Measurements from ENCODE around the gene OXCT1.
"Not testable (repeated sequence)": the region's sequence is repeated elsewhere in the genome, so short reads cannot be mapped to it uniquely, and the experiment has no call there.

Gene OXCT1

GRCh38 chr5:41772056-41772455, 98.2 kb downstream of the OXCT1 start:
- DNase-seq: no peak

GRCh38 chr5:41770799-41771198, 99.4 kb downstream of the OXCT1 start:
- no peak for DNase-seq

- DNase-seq: no peak
Measured at GRCh38 chr5:41768692-41769091, 101.5 kb downstream of the OXCT1 start.

- DNase-seq: no peak
Measured at GRCh38 chr5:41764650-41765049, 105.6 kb downstream of the OXCT1 start.

- DNase-seq: no peak
Measured at GRCh38 chr5:41763574-41763973, 106.7 kb downstream of the OXCT1 start.

- DNase-seq: no peak
Measured at GRCh38 chr5:41763081-41763480, 107.1 kb downstream of the OXCT1 start.

- DNase-seq: no peak
Measured at GRCh38 chr5:41762426-41762825, 107.8 kb downstream of the OXCT1 start.

- no peak for DNase-seq
Measured at GRCh38 chr5:41761663-41762062, 108.6 kb downstream of the OXCT1 start.

- DNase-seq: no peak
Measured at GRCh38 chr5:41755705-41756104, 114.5 kb downstream of the OXCT1 start.

- no peak for DNase-seq
Measured at GRCh38 chr5:41754857-41755256, 115.4 kb downstream of the OXCT1 start.

GRCh38 chr5:41751867-41752266, 118.4 kb downstream of the OXCT1 start:
- no peak for DNase-seq

GRCh38 chr5:41748631-41749030, 121.6 kb downstream of the OXCT1 start:
- DNase-seq: no peak

- peak in 1 of 2 experiments; percentile 22 for DNase-seq
Measured at GRCh38 chr5:41747708-41748107, 122.5 kb downstream of the OXCT1 start.

GRCh38 chr5:41747301-41747700, 122.9 kb downstream of the OXCT1 start:
- DNase-seq: peak in 1 of 2 experiments; percentile 10

GRCh38 chr5:41742608-41743007, 127.6 kb downstream of the OXCT1 start:
- DNase-seq: not testable (repeated sequence)

GRCh38 chr5:41738710-41739354, 131.4 kb downstream of the OXCT1 start:
- DNase-seq: no peak

GRCh38 chr5:41736641-41737040, 133.6 kb downstream of the OXCT1 start:
- DNase-seq: no peak

GRCh38 chr5:41735213-41735612, 135.0 kb downstream of the OXCT1 start:
- no peak for DNase-seq

GRCh38 chr5:41729381-41729780, 140.8 kb downstream of the OXCT1 start:
- not testable (repeated sequence) for DNase-seq

- no peak for DNase-seq
Measured at GRCh38 chr5:41728281-41728680, 141.9 kb downstream of the OXCT1 start.

- peak in 1 of 2 experiments; percentile 18 for DNase-seq
Measured at GRCh38 chr5:41722359-41722950, 147.8 kb downstream of the OXCT1 start.

- DNase-seq: no peak
Measured at GRCh38 chr5:41721516-41721915, 148.7 kb downstream of the OXCT1 start.

- no peak for DNase-seq
Measured at GRCh38 chr5:41716382-41716781, 153.8 kb downstream of the OXCT1 start.

GRCh38 chr5:41714446-41714845, 155.8 kb downstream of the OXCT1 start:
- DNase-seq: not testable (repeated sequence)

GRCh38 chr5:41708604-41708940, 161.7 kb downstream of the OXCT1 start:
- no peak for DNase-seq
